ENCODE measurements around the gene KIF2C. TPM values are rescaled to one million over a fixed set of nuclear protein-coding genes. Genes with fewer than 3 reads are reported as not detected.

Gene KIF2C
- total and polyA plus RNA-seq, 2 donors (not counting 1 experiment from before 2014, with no cell fraction given), result 0.25 to 0.69 TPM

DNA sequence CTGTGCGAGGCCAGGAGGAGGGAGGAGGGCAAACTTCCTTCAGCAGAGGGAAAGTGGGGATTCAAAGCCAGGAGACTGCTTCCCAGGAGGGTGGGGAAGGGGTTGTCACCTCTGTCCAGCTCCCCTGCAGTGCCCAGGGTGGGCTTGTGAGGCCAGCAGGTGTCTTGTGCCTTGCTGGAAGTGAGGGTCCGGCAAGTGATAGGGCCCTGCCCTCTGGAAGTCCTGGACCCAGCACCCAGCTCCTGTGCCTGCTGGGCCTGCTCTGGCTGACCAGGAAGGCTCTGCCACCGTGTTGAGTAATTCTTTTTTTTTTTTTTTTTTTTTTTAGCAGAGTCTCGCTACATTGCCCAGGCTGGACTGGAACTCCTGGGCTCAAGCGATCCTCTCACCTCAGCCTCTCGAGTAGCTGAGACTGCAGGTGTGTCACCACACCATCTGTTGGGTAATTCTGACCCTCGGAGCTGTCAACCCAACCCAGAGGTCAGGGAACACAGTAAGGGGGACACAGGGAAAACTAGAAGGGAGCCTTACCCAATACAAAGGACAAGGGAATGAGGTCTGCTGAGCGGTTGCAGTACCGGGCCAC, 47.3 kb downstream of the KIF2C start:
- peak overlapping the region in 3 of 5 experiments; percentile 53 to 62 (median 57) for H3K4me3 ChIP-seq (ENCODE audit: control extremely low read depth in 1 of 5, extremely low read depth in 1 of 5, insufficient read depth in 1 of 5, low read depth in 2 of 5, low read length in 4 of 5)
- no peaks in the 10 kb centered on the region for H3K36me3 ChIP-seq (replicated peaks in 1 of 2; ENCODE audit: control extremely low read depth in 1 of 2, control insufficient read depth in 1 of 2, extremely low read depth in 1 of 2, insufficient read depth in 2 of 2, low read length in 1 of 2)
- no peaks in the 10 kb centered on the region for H3K27me3 ChIP-seq (replicated peaks in 1 of 4; ENCODE audit: control extremely low read depth in 1 of 4, control insufficient read depth in 3 of 4, insufficient read depth in 4 of 4, low read length in 3 of 4)
- ChIA-PET POLR2A (interaction anchor here (0.6 to 2.8 kb wide), 9 partner anchors 11 to 516 kb away, joined by 3 to 12 read pairs (median 4); partner anchors contain the start of genes PLK3, RNU5D-1 and UROD), CTCF (interaction anchor here (0.6 to 5.5 kb wide), 15 partner anchors 10 to 713 kb away, joined by 3 to 44 read pairs (median 4); partner anchors contain the start of genes CCDC163, HECTD3, MMACHC and MUTYH)
- Mint-ChIP-seq H3K27me3 (no peaks in the 10 kb centered on the region), H3K4me1 (peaks cover 31% of the 10 kb centered on the region), H3K4me3 (peak overlapping the region; percentile 82), H3K9me3 (ENCODE audit: insufficient read depth) (no peaks in the 10 kb centered on the region), H3K27ac (peak overlapping the region; percentile 92)
- H3K79me2 ChIP-seq (ENCODE audit: control insufficient read depth, insufficient read depth, low read length), result no peaks in the 10 kb centered on the region
- peak overlapping the region; percentile 90 for H3K4me2 ChIP-seq (replicated peaks; ENCODE audit: low read depth, low read length, poor library complexity, severe bottlenecking)
- WGBS (ENCODE audit: insufficient coverage), result 83% methylated on average over 7 of the region's 9 CpGs
- peak overlapping the region; percentile 63 for H3K9ac ChIP-seq (ENCODE audit: low read length)
- DNase-seq (peak; percentile 29), ATAC-seq (ENCODE audit: low read depth) (no peak)
- intact Hi-C loops (cut with micrococcal nuclease), result loop anchor here (1.0 to 5.0 kb wide), 9 partner anchors 12 to 900 kb away; partner anchors contain the start of genes EIF2B3, GPBP1L1, PLK3 and RNU5D-1
- peak overlapping the region; percentile 47 to 50 for H3K27ac ChIP-seq (ENCODE audit: low read length in 2 of 2)
- peaks cover 25 to 34% of the 10 kb centered on the region in 2 donors for H3K4me1 ChIP-seq (ENCODE audit: control insufficient read depth in 2 of 2, insufficient read depth in 2 of 2, low read length in 2 of 2)
- no peaks in the 10 kb centered on the region for H4K20me1 ChIP-seq (ENCODE audit: control insufficient read depth, insufficient read depth, low read length, poor library complexity, severe bottlenecking)
- TF ChIP-seq EZH2 (IDR thresholded peaks at IDR 0.05; ENCODE audit: borderline replicate concordance, insufficient read depth, low read depth, low read length, poor library complexity, severe bottlenecking), result no peak
- TF ChIP-seq, protein P1, sequence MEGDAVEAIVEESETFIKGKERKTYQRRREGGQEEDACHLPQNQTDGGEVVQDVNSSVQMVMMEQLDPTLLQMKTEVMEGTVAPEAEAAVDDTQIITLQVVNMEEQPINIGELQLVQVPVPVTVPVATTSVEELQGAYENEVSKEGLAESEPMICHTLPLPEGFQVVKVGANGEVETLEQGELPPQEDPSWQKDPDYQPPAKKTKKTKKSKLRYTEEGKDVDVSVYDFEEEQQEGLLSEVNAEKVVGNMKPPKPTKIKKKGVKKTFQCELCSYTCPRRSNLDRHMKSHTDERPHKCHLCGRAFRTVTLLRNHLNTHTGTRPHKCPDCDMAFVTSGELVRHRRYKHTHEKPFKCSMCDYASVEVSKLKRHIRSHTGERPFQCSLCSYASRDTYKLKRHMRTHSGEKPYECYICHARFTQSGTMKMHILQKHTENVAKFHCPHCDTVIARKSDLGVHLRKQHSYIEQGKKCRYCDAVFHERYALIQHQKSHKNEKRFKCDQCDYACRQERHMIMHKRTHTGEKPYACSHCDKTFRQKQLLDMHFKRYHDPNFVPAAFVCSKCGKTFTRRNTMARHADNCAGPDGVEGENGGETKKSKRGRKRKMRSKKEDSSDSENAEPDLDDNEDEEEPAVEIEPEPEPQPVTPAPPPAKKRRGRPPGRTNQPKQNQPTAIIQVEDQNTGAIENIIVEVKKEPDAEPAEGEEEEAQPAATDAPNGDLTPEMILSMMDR (IDR thresholded peaks at IDR 0.05), result no peak
- H2AFZ ChIP-seq (ENCODE audit: insufficient read depth, low read depth, low read length, poor library complexity, severe bottlenecking), result peak overlapping the region; percentile 82
- H3K9me3 ChIP-seq (ENCODE audit: control extremely low read depth in 1 of 3, control insufficient read depth in 2 of 3, insufficient read depth in 1 of 3, low read length in 2 of 3), result no peaks in the 10 kb centered on the region

DNA sequence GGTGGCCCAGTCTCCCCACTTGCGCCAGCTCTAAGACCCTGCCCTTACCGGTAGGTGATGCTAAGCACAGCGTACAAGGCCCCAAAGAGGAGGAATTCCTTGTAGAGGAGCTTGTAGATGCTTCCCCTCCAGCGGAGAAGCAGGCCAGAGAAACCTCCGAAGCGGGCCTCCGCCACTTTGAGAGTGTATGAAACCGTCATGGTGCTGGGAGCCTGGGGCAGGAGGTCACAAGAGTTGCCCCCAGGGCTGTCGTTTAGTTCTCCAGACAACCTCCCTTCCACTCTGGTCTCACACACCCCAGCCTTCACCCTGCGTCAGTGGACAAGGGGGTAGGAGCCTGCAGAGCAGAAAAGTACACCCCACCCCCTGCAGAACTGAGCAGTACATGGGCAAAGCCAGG, 47.9 kb downstream of the KIF2C start:
- no peak for TF ChIP-seq EZH2 (IDR thresholded peaks at IDR 0.05; ENCODE audit: borderline replicate concordance, insufficient read depth, low read depth, low read length, poor library complexity, severe bottlenecking)
- TF ChIP-seq, protein P1 (IDR thresholded peaks at IDR 0.05), result no peak
- H3K4me1 ChIP-seq (ENCODE audit: control insufficient read depth in 2 of 2, insufficient read depth in 2 of 2, low read length in 2 of 2), result peaks cover 25 to 34% of the 10 kb centered on the region in 2 donors
- CTCF ChIA-PET, result interaction anchor here (0.6 to 5.5 kb wide), 11 partner anchors 12 to 713 kb away, joined by 3 to 44 read pairs (median 4); partner anchors contain the start of genes CCDC163, HECTD3, MMACHC and MUTYH
- no peaks in the 10 kb centered on the region for H3K79me2 ChIP-seq (ENCODE audit: control insufficient read depth, insufficient read depth, low read length)
- Mint-ChIP-seq H3K27me3 (no peaks in the 10 kb centered on the region), H3K4me1 (peaks cover 29% of the 10 kb centered on the region), H3K27ac (no peak overlapping the region), H3K9me3 (ENCODE audit: insufficient read depth) (no peaks in the 10 kb centered on the region), H3K4me3 (no peak overlapping the region)
- no peaks in the 10 kb centered on the region for H4K20me1 ChIP-seq (ENCODE audit: control insufficient read depth, insufficient read depth, low read length, poor library complexity, severe bottlenecking)
- H3K4me2 ChIP-seq (replicated peaks; ENCODE audit: low read depth, low read length, poor library complexity, severe bottlenecking), result no peak overlapping the region
- H3K27me3 ChIP-seq (replicated peaks in 1 of 4; ENCODE audit: control extremely low read depth in 1 of 4, control insufficient read depth in 3 of 4, insufficient read depth in 4 of 4, low read length in 3 of 4), result no peaks in the 10 kb centered on the region
- H3K9ac ChIP-seq (ENCODE audit: low read length), result no peak overlapping the region
- POLR2A ChIA-PET, result interaction anchor here (0.6 to 2.8 kb wide), 6 partner anchors 17 to 224 kb away, joined by 3 to 12 read pairs (median 6); partner anchors contain the start of gene UROD
- no peak overlapping the region for H2AFZ ChIP-seq (ENCODE audit: insufficient read depth, low read depth, low read length, poor library complexity, severe bottlenecking)
- no peak for DNase-seq
- intact Hi-C loops (cut with micrococcal nuclease), result loop anchor here (2.0 to 5.0 kb wide), 4 partner anchors 13 to 900 kb away; partner anchors contain the start of genes EIF2B3, GPBP1L1, PLK3 and TMEM69
- H3K36me3 ChIP-seq (replicated peaks in 1 of 2; ENCODE audit: control extremely low read depth in 1 of 2, control insufficient read depth in 1 of 2, extremely low read depth in 1 of 2, insufficient read depth in 2 of 2, low read length in 1 of 2), result no peaks in the 10 kb centered on the region
- no peaks in the 10 kb centered on the region for H3K9me3 ChIP-seq (ENCODE audit: control extremely low read depth in 1 of 3, control insufficient read depth in 2 of 3, insufficient read depth in 1 of 3, low read length in 2 of 3)
- no peak for ATAC-seq (ENCODE audit: low read depth)
- no peak overlapping the region for H3K27ac ChIP-seq (ENCODE audit: low read length in 2 of 2)
- 97% methylated on average over 5 of the region's 10 CpGs for WGBS (ENCODE audit: insufficient coverage)
- H3K4me3 ChIP-seq (ENCODE audit: control extremely low read depth in 1 of 5, extremely low read depth in 1 of 5, insufficient read depth in 1 of 5, low read depth in 2 of 5, low read length in 4 of 5), result no peak overlapping the region

Data from B cell (primary cell).